NCI-H526 treated with DMSO at 0.1 percent for 48 hours (cell line): Measurements from ENCODE around the gene PTPRN2.

ENCODE experiments used
- DNase-seq: peaks from one replicate; lab custom pipeline; 2025; lab: John Stamatoyannopoulos, UW

Gene PTPRN2

GRCh38 chr7:158576050-158576762 lies 11.4 kb downstream of the PTPRN2 start:
- DNase-seq, result no peak

- no peak for DNase-seq
These were observed 13.2 kb downstream of the PTPRN2 start for GRCh38 chr7:158574308-158575036.

- no peak for DNase-seq
These were observed 14.3 kb downstream of the PTPRN2 start for GRCh38 chr7:158573310-158573709.

- DNase-seq, result no peak
These were observed 15.4 kb downstream of the PTPRN2 start for GRCh38 chr7:158572000-158572828.

- DNase-seq, result no peak
These were observed 17.0 kb downstream of the PTPRN2 start for GRCh38 chr7:158570449-158571170.

GRCh38 chr7:158569858-158570323 lies 17.7 kb downstream of the PTPRN2 start:
- no peak for DNase-seq

- no peak for DNase-seq
These were observed 18.4 kb downstream of the PTPRN2 start for GRCh38 chr7:158568974-158569857.

GRCh38 chr7:158567153-158567603 lies 20.4 kb downstream of the PTPRN2 start:
- DNase-seq, result no peak

- no peak for DNase-seq
These were observed 23.0 kb downstream of the PTPRN2 start for GRCh38 chr7:158564663-158565035.

- DNase-seq, result no peak
These were observed 23.5 kb downstream of the PTPRN2 start for GRCh38 chr7:158563911-158564662.

GRCh38 chr7:158563051-158563450 lies 24.6 kb downstream of the PTPRN2 start:
- no peak for DNase-seq

GRCh38 chr7:158562517-158562916 lies 25.1 kb downstream of the PTPRN2 start:
- DNase-seq, result no peak

GRCh38 chr7:158561659-158562058 lies 26.0 kb downstream of the PTPRN2 start:
- DNase-seq, result no peak

- no peak for DNase-seq
These were observed 27.2 kb downstream of the PTPRN2 start for GRCh38 chr7:158560386-158560785.

GRCh38 chr7:158559356-158559755 lies 28.3 kb downstream of the PTPRN2 start:
- no peak for DNase-seq

GRCh38 chr7:158558816-158559215 lies 28.8 kb downstream of the PTPRN2 start:
- no peak for DNase-seq

- DNase-seq, result no peak
These were observed 30.2 kb downstream of the PTPRN2 start for GRCh38 chr7:158557441-158557755.

GRCh38 chr7:158556721-158557440 lies 30.7 kb downstream of the PTPRN2 start:
- no peak for DNase-seq

- no peak for DNase-seq
These were observed 32.5 kb downstream of the PTPRN2 start for GRCh38 chr7:158555034-158555520.
